IMR-90 (cell line): ENCODE data around the gene RBFA.

Source experiments
- BHLHE40 ChIP-seq: fragments of 150-350 bp; IDR thresholded peaks from 2 replicates; pipeline ENCODE4 v1.6.1; 2016; ENCODE audit warnings: mild to moderate bottlenecking, low read depth, low read length
- CEBPB ChIP-seq: IDR thresholded peaks from 2 replicates; pipeline ENCODE4 v1.6.1; 2012; ENCODE audit warnings: low read depth, low read length, improper control_type of control experiment
- CHD1 ChIP-seq: IDR thresholded peaks from 2 replicates; pipeline ENCODE4 v1.6.1; 2012; ENCODE audit warnings: low read depth, low read length, improper control_type of control experiment
- CTCF ChIP-seq: conservative IDR thresholded peaks from 2 replicates; pipeline ENCODE4 v1.5.1; 2012; ENCODE audit warnings: mild to moderate bottlenecking, low read depth, low read length, improper control_type of control experiment
- ELK1 ChIP-seq: fragments of 150-350 bp; IDR thresholded peaks from 2 replicates; pipeline ENCODE4 v1.6.1; 2016; ENCODE audit warnings: low read depth, mild to moderate bottlenecking, low read length, moderate library complexity, borderline replicate concordance
- FOS ChIP-seq: fragments of 150-350 bp; IDR thresholded peaks from 2 replicates; pipeline ENCODE4 v1.6.1; 2016; ENCODE audit warnings: low read depth, low read length
- MAFK ChIP-seq: IDR thresholded peaks from 2 replicates; pipeline ENCODE4 v1.6.1; 2012; ENCODE audit warnings: low read depth, low read length, improper control_type of control experiment
- MAZ ChIP-seq: IDR thresholded peaks from 2 replicates; pipeline ENCODE4 v1.6.1; 2012; ENCODE audit warnings: low read depth, mild to moderate bottlenecking, low read length, improper control_type of control experiment, moderate library complexity, borderline replicate concordance
- MXI1 ChIP-seq: IDR thresholded peaks from 2 replicates; pipeline ENCODE4 v1.6.1; 2012; ENCODE audit warnings: low read depth, mild to moderate bottlenecking, low read length, moderate library complexity, borderline replicate concordance
- NFE2L2 ChIP-seq: fragments of 150-350 bp; IDR thresholded peaks from 2 replicates; pipeline ENCODE4 v1.6.1; 2016; ENCODE audit warnings: low read depth, mild to moderate bottlenecking, low read length
- POLR2A ChIP-seq: IDR thresholded peaks from 2 replicates; pipeline ENCODE4 v1.6.1; 2012; ENCODE audit warnings: mild to moderate bottlenecking, low read depth, low read length
- SMC3 ChIP-seq: fragments of 150-350 bp; IDR thresholded peaks from 2 replicates; pipeline ENCODE4 v1.6.1; 2016; ENCODE audit warnings: low read depth, mild to moderate bottlenecking, antibody characterized with exemption, low read length, moderate library complexity

- no peak for TF ChIP-seq POLR2A
- no peak for TF ChIP-seq CTCF
- TF ChIP-seq MAZ = no peak
- TF ChIP-seq BHLHE40 = no peak
- no peak for TF ChIP-seq CEBPB
- TF ChIP-seq ELK1 = no peak
- TF ChIP-seq MXI1 = no peak
- no peak for TF ChIP-seq NFE2L2
- no peak for TF ChIP-seq CHD1
- no peak for TF ChIP-seq FOS
- no peak for TF ChIP-seq MAFK
- TF ChIP-seq SMC3 = no peak
Measured at GRCh38 chr18:80056095-80056494, 21.9 kb downstream of the RBFA start.
